GM18517 (cell line): Measurements from ENCODE around the gene TBX20.

Experiments used
- ATAC-seq: cut with Tn5 transposase; IDR thresholded peaks from one replicate; pipeline ENCODE4 v1.9.1; 2021; ENCODE audit warnings: mild to moderate bottlenecking, moderate library complexity; ENCODE audit not compliant: unreplicated experiment

Gene TBX20

GRCh38 chr7:35253710-35254495 lies at the start of gene TBX20:
Gene TBX20, minus strand, starts transcription at chr7:35254100. Its CDS starts 480 bp downstream, at chr7:35253620.
- no peak for ATAC-seq

GRCh38 chr7:35289376-35289775 lies 35.5 kb upstream of the TBX20 start:
- ATAC-seq, result no peak

GRCh38 chr7:35286986-35287385 lies 33.1 kb upstream of the TBX20 start:
- no peak for ATAC-seq

GRCh38 chr7:35286422-35286821 lies 32.5 kb upstream of the TBX20 start:
- no peak for ATAC-seq

GRCh38 chr7:35285799-35286198 lies 31.9 kb upstream of the TBX20 start:
- ATAC-seq, result no peak

GRCh38 chr7:35280902-35281301 lies 27.0 kb upstream of the TBX20 start:
- ATAC-seq, result no peak

- no peak for ATAC-seq
Observed at GRCh38 chr7:35277359-35277758, 23.5 kb upstream of the TBX20 start.

GRCh38 chr7:35272246-35272645 lies 18.3 kb upstream of the TBX20 start:
- no peak for ATAC-seq

GRCh38 chr7:35268953-35269352 lies 15.1 kb upstream of the TBX20 start:
- no peak for ATAC-seq

- no peak for ATAC-seq
Observed at GRCh38 chr7:35267411-35267810, 13.5 kb upstream of the TBX20 start.

- no peak for ATAC-seq
Observed at GRCh38 chr7:35263396-35263795, 9.5 kb upstream of the TBX20 start.

- ATAC-seq, result no peak
Observed at GRCh38 chr7:35261476-35262285, 7.8 kb upstream of the TBX20 start.

GRCh38 chr7:35261041-35261440 lies 7.1 kb upstream of the TBX20 start:
- ATAC-seq, result no peak

- no peak for ATAC-seq
Observed at GRCh38 chr7:35260246-35260645, 6.3 kb upstream of the TBX20 start.

- no peak for ATAC-seq
Observed at GRCh38 chr7:35259523-35259908, 5.6 kb upstream of the TBX20 start.

- no peak for ATAC-seq
Observed at GRCh38 chr7:35258868-35259522, 5.1 kb upstream of the TBX20 start.

- ATAC-seq, result no peak
Observed at GRCh38 chr7:35258125-35258867, 4.4 kb upstream of the TBX20 start.

- no peak for ATAC-seq
Observed at GRCh38 chr7:35257251-35258124, 3.6 kb upstream of the TBX20 start.

- ATAC-seq, result no peak
Observed at GRCh38 chr7:35256256-35257175, 2.6 kb upstream of the TBX20 start.
